Parathyroid adenoma (tissue), 2 donors: Measurements from ENCODE around the gene EFCAB11.
"Not testable (repeated sequence)": the region's sequence is repeated elsewhere in the genome, so short reads cannot be mapped to it uniquely, and the experiment has no call there.

Experiments
- H2AFZ ChIP-seq: fragments of 300-600 bp; sonication (generic); one replicate; pipeline ENCODE4 v1.7.0; 2017; ENCODE audit warnings: antibody characterized with exemption, mild to moderate bottlenecking
- H3K27ac ChIP-seq: fragments of 300-600 bp; sonication (generic); one replicate; pipeline ENCODE4 v1.7.0; 2017
- H3K27me3 ChIP-seq: fragments of 300-600 bp; sonication (generic); one replicate; pipeline ENCODE4 v1.7.0; 2017; ENCODE audit warnings: low read length; ENCODE audit not compliant: control insufficient read depth, insufficient read depth
- H3K36me3 ChIP-seq: fragments of 300-600 bp; sonication (generic); one replicate; pipeline ENCODE4 v1.7.0; 2017; ENCODE audit warnings: low read length; ENCODE audit not compliant: control insufficient read depth, insufficient read depth
- H3K4me1 ChIP-seq: fragments of 300-600 bp; sonication (generic); one replicate; pipeline ENCODE4 v1.7.0; 2017; ENCODE audit warnings: control low read depth
- H3K4me2 ChIP-seq: fragments of 300-600 bp; sonication (generic); one replicate; pipeline ENCODE4 v1.7.0; 2017; ENCODE audit warnings: low read length
- H3K4me3 ChIP-seq: fragments of 300-600 bp; sonication (generic); one replicate; pipeline ENCODE4 v1.7.0; 2017; ENCODE audit warnings: low read depth, low read length
- H3K79me2 ChIP-seq: fragments of 300-600 bp; sonication (generic); one replicate; pipeline ENCODE4 v1.7.0; 2017; ENCODE audit warnings: control low read depth
- H3K9ac ChIP-seq: fragments of 300-600 bp; sonication (generic); one replicate; pipeline ENCODE4 v1.7.0; 2017; ENCODE audit warnings: mild to moderate bottlenecking
- H3K9me3 ChIP-seq: fragments of 300-600 bp; sonication (generic); one replicate; pipeline ENCODE4 v1.7.0; 2017; ENCODE audit warnings: low read length; ENCODE audit not compliant: control insufficient read depth
- CTCF ChIP-seq: fragments of 300-600 bp; sonication (generic); IDR thresholded peaks from one replicate; pipeline ENCODE4 v1.7.0; 2017; ENCODE audit warnings: antibody characterized with exemption, mild to moderate bottlenecking
- donor health status: primary hyperparathyroidism.

EFCAB11 gene

GRCh38 chr14:89903340-89903952, 51.1 kb downstream of the EFCAB11 start:
- Histone ChIP-seq H3K36me3 (no peaks in the 10 kb centered on the region), H3K4me3 (no peak overlapping the region), H3K27me3 (no peaks in the 10 kb centered on the region), H3K27ac (no peak overlapping the region), H3K9me3 (no peaks in the 10 kb centered on the region), H3K79me2 (no peaks in the 10 kb centered on the region), H3K4me1 (peaks cover 3% of the 10 kb centered on the region), H3K9ac (no peak overlapping the region), H3K4me2 (no peak overlapping the region), H2AFZ (no peak overlapping the region)
- no peak for TF ChIP-seq CTCF

- no peaks in the 10 kb centered on the region for H3K27me3 ChIP-seq
- H3K9me3 ChIP-seq = no peaks in the 10 kb centered on the region
- no peak overlapping the region for H3K4me3 ChIP-seq
- no peaks in the 10 kb centered on the region for H3K36me3 ChIP-seq
- no peak overlapping the region for H3K27ac ChIP-seq
- no peak overlapping the region for H3K9ac ChIP-seq
- no peak overlapping the region for H3K4me2 ChIP-seq
- H3K79me2 ChIP-seq = no peaks in the 10 kb centered on the region
- peaks cover 3% of the 10 kb centered on the region for H3K4me1 ChIP-seq
- TF ChIP-seq CTCF = no peak
- H2AFZ ChIP-seq = no peak overlapping the region
Measured at GRCh38 chr14:89902881-89903280, 51.6 kb downstream of the EFCAB11 start.

- Histone ChIP-seq H3K36me3 (no peaks in the 10 kb centered on the region), H3K9ac (no peak overlapping the region), H3K4me3 (no peak overlapping the region), H3K9me3 (no peaks in the 10 kb centered on the region), H3K4me1 (peaks cover 3% of the 10 kb centered on the region), H3K27me3 (no peaks in the 10 kb centered on the region), H2AFZ (no peak overlapping the region), H3K27ac (no peak overlapping the region), H3K4me2 (no peak overlapping the region), H3K79me2 (no peaks in the 10 kb centered on the region)
- no peak for TF ChIP-seq CTCF
Measured at GRCh38 chr14:89900802-89901201, 53.7 kb downstream of the EFCAB11 start.

GRCh38 chr14:89899917-89900663, 54.4 kb downstream of the EFCAB11 start:
- Histone ChIP-seq H3K4me2 (no peak overlapping the region), H2AFZ (no peak overlapping the region), H3K9me3 (no peaks in the 10 kb centered on the region), H3K36me3 (no peaks in the 10 kb centered on the region), H3K27me3 (no peaks in the 10 kb centered on the region), H3K27ac (no peak overlapping the region), H3K4me3 (no peak overlapping the region), H3K9ac (no peak overlapping the region), H3K79me2 (no peaks in the 10 kb centered on the region), H3K4me1 (peaks cover 1% of the 10 kb centered on the region)
- peak; percentile 50 for TF ChIP-seq CTCF

- H3K4me1 ChIP-seq = no peaks in the 10 kb centered on the region
- H3K4me2 ChIP-seq = no peak overlapping the region
- H3K27me3 ChIP-seq = no peaks in the 10 kb centered on the region
- H3K27ac ChIP-seq = no peak overlapping the region
- no peak for TF ChIP-seq CTCF
- no peaks in the 10 kb centered on the region for H3K79me2 ChIP-seq
- H2AFZ ChIP-seq = no peak overlapping the region
- H3K9me3 ChIP-seq = no peaks in the 10 kb centered on the region
- no peak overlapping the region for H3K4me3 ChIP-seq
- no peaks in the 10 kb centered on the region for H3K36me3 ChIP-seq
- H3K9ac ChIP-seq = no peak overlapping the region
Measured at GRCh38 chr14:89899291-89899690, 55.2 kb downstream of the EFCAB11 start.

- H3K27ac ChIP-seq, H3K27me3 ChIP-seq, H3K4me3 ChIP-seq, H3K4me2 ChIP-seq, H2AFZ ChIP-seq, H3K9ac ChIP-seq, H3K36me3 ChIP-seq, H3K9me3 ChIP-seq, H3K4me1 ChIP-seq, H3K79me2 ChIP-seq: not testable (repeated sequence)
Measured at GRCh38 chr14:89893388-89893787, 61.1 kb downstream of the EFCAB11 start.
